ENCODE data around the gene DCST1.

DCST1 gene

DNA sequence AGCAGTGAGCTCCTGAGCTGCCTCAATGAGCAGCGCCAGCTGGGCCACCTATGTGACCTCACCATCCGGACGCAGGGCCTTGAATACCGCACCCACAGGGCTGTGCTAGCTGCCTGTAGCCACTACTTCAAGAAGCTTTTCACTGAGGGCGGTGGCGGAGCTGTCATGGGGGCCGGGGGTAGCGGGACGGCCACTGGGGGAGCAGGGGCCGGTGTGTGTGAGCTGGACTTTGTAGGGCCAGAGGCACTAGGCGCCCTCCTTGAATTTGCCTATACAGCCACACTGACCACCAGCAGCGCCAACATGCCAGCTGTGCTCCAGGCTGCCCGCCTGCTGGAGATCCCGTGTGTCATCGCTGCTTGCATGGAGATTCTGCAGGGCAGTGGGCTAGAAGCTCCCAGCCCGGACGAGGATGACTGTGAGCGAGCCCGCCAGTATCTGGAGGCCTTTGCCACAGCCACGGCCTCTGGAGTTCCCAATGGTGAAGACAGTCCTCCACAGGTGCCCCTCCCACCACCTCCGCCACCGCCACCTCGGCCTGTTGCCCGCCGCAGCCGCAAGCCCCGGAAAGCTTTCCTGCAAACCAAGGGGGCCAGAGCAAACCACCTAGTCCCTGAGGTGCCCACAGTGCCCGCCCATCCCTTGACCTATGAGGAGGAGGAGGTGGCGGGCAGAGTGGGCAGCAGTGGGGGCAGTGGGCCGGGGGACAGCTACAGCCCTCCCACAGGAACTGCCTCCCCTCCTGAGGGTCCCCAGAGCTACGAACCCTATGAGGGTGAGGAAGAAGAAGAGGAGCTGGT lies 18.7 kb upstream of the DCST1 start:
- no peak for DNase-seq

DNA sequence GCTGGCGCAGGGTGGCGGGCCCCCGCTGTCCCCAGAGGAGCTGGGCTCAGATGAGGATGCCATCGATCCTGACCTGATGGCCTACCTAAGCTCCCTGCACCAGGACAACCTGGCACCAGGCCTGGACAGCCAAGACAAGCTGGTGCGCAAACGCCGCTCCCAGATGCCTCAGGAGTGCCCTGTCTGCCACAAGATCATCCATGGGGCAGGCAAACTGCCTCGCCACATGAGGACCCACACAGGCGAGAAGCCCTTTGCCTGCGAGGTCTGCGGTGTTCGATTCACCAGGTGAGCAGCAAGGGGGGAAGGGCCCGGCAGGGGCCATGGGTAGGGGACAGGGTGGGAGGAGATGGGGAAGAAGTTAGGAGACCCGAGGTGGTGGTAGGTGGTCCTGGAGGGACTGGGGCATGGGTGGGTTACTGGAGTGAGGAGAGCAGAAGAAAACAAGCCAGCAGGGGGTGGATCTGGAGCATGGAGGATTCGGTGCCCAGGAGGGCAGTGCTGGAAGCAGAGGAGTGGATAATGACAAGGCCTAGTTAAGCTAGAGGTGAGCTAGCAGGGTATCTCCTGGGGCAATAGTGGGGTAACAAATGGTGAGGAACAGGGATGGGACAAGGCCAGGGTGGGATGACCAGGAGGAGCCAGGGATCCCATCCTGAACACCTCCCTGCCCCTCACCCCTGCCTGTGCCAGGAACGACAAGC lies 17.9 kb upstream of the DCST1 start:
- no peak for DNase-seq

DNA sequence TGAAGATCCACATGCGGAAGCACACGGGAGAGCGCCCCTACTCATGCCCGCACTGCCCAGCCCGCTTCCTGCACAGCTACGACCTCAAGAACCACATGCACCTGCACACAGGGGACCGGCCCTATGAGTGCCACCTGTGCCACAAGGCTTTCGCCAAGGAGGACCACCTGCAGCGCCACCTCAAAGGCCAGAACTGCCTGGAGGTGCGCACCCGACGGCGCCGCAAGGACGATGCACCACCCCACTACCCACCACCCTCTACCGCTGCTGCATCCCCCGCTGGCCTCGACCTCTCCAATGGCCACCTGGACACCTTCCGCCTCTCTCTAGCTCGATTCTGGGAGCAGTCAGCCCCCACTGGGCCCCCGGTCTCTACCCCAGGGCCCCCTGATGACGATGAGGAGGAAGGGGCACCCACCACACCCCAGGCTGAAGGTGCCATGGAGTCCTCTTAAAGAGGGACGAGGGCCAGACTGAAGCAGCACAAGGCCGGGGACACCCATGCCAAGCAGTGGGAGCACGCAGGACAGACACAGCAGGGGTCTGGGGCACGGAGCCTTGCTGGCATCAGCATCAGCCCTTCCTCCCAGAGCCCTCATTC lies 17.3 kb upstream of the DCST1 start:
- DNase-seq: peak; percentile 36

DNA sequence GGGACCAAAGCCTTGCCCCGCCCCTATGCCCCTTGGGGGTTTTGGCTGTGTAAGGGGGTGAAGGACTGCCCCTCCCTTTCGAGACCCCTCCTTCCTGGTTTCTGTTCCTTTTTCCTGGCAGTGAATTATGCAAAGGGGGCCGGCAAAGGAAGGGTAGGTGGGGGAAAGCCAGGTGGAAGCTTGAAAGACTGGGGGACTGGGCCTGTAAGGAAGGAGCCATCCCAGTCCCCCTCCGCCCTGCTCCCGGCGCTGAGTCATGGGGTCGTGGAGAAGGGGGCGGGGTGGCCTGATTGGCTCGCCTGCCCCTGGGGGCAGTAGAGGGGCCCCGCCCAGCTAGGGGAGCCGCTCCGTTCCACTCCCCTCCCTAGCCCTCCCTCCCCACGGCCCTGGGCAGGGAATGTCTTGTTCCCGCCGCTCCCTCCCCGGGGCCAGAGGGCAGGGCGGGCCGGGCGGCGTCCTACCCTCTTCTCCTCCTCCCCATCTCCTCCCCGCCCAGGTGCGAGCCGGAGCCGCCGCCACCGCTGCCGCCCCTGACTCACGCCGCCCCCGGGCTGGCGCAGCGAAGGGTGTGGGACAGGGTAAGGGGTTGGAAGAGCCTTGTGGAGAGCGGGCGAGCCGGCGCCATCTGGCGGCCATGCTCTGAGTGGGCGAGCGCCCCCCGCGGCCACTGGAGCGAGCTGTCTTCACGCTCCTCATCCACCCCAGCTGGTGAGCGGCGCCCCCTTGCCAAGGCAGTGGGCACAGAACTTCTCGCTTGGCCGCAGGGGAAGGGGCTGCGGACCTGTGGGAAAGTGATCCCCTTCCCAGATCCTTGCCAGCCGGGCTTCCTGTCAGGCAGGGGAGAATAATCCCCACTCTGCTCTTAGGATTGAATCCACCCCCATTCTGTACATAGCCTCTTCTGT lies 16.3 kb upstream of the DCST1 start:
- peak; percentile 95 for DNase-seq

DNA sequence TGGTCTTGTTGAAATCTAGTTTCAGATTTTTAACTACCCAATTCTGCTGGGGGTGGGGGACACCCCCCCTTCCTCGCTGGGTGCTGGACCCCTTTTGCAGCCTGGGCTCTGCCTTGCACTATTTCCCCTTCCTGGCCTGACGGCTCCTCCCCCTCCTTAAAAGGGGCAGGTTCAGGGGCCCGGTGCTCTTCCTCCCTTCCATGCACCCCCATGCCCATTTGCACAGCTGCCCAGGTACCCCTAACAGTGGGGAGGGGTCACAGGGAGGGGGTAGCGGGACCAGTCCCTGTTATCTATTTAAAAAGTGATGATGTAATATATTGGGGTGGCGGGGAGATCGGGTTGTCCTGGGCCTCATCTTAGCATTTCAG lies 15.7 kb upstream of the DCST1 start:
- peak; percentile 24 for DNase-seq

DNA sequence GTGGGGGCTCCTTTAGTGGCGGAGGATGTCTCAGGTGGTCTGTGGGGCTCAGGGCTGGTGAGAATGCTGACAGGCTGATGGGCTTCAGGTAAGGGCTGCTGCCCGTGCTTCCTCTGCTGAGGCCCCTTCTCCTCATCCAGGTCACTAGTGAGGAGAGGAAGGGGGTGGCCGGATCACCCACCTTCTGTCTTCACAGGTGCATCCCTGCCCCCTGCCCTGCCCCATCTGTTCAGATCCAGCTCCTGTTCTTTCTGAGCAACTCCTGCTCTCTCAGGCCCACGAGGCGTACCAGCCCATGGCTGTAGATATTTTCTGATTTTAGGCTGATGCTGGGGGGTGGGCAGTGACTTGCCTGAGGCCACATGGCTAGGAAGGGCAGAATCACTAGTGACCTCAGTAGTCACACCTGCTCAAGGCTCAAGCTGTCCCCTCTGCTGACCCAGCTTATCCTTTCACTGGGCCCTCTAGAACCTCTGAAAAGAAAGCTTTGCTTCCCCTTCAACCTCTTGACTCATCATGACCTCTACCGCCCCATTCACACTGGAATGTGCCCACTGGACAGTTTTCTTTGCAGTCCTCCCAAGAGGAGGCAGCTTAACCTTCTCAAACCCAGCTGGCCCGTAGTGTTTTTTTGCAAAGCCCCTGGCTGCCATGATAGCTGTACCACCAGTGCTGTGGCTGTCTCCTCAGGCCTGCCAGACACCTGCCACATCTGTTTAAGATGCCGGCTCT lies 14.8 kb upstream of the DCST1 start:
- no peak for DNase-seq

DNA sequence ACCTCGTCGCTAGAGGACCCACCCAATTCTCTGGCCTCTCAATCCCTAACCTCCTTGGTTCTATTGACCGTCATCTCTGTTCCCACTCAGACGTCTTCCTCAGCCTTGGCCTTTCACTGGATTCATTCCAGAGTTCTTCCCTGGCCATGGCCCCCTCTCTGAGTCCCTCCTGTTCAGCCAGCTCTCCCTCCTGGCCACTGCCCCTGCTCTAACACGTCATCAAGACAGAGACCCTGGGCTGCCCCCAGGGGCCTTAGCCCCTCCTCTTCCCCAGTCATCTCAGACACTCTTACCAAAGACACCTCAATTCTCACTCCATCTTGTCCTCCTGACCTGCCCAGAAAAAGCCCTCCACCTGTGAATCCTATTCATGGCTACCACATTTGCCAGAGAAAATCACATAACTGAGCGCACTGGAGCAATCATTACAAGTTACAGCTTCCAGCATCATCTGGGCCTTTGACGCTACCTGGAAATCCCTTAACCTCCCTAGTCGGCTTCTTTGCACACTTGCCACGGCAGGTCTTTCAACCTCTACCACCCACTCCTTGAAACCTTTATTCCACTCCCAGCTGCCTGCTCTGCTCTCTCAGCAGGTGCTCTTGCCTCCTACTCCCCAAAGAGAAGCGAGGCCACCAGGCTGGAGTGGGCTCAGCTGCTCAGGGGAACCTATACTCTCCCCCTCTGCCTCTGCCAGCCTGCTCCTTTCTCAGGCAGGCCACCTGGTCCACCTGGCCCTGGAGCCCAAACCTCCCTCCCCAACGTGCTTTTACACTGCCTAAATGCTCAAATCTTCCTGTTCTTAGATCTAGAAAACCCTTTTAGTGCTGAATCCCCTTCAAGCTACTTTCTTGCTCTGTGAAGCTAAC lies 14.0 kb upstream of the DCST1 start:
- no peak for DNase-seq

DNA sequence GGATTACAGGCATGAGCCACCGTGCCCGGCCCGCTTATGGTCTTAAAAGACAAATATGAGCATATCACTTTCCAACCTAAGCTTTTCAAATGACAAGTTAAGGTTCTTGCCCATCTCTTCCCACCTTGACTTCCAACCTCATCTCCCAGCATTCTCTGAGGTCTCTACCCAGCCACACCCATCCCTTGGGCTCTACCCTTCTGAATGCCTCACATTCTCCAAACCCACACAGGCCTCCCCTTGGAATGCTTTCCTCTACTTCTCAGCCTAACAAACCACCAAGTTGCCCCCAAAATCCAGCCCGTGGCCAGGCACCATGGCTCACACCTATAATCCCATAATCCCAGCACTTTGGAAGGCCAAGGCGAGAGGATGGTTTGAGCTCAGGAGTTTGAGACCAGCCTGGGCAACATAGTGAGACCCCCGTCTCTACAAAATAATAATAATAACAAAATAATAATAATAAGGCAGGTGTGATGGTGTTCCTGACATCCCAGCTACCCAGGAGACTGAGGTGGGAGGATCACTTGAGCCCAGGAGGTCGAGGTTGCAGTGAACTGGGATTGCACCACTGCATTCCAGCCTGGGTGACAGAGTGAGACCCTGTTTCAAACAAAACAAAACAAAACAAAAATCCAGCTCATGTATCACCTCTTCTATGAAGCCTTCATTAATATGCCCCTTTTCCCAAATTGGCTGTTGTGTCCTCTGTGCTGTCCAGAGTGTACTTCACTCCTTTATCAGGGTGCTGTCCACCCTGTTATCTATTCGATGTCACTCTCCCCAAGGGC lies 11.3 kb upstream of the DCST1 start:
- no peak for DNase-seq

DNA sequence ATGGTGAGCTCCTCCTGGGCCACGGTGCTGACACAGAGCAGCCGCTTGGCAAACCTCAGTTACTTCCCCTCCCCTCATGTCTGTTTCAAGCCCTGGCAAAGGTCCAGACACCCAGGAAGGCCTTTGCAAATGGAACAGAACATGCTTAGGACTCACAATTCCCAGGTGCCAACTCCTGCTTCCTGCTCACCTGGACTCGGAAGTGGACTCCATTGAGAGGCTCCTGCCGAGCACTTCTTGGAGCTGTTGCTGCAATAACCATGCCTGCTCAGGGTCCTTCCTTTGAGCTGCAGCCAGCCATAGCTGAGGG lies 10.7 kb upstream of the DCST1 start:
- DNase-seq: no peak

DNA sequence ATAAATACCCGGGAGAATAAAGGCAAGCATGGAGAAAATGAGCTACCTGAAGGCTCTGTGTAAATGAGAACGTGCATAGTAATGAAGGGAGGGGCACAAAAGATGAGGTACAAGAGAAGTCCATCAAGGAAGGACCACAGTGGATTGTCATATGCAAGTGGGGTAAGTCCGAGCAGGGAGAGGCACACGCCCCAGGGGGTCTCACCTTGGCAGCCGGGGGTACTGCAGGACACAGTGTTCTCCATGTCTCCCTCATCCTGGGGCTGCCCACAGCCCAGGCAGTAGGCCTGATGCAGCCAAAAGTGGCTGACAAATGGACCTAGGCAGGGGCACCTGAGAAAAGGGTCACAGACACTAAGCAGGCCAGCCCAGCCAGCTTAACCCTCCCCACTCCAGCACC lies 10.0 kb upstream of the DCST1 start:
- no peak for DNase-seq

DNA sequence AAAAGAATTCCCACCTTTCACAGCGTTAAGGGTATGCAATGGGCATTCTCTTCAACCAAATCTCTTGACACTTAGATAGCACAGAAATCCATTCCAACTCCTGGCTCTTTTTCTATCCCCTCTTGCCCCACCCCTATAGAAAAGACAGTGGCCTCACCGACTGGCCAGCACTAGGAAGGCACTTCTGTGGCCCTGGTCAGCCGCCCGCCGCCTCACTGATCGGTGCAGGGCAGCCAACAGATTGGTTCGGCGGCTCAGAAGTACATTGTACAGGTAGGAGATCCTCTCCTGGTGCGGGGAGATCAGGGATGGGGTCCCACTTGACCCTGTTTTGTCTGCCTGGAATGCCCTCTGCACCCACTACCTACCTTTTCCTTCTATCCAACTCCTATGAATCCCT lies 9.3 kb upstream of the DCST1 start:
- DNase-seq: no peak

DNA sequence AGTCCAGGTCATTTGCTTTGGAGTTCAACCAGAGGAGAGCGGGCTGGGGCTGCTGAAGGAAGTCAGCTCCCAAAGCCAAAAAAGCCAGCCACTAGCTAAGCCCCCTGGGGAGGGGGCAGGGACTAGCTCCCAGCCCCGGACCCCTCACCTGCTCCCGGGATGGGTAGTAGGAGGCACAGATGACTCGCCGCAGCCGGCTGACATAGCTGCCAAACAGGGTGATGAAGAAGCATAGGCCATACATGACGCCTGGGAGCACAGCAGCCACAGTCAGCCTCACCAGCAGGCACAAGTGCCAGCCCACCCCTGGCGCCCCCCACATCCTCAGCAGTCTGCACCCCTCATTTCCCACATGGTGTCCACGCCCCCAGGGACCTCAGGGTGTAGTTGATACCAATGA lies 7.5 kb upstream of the DCST1 start:
- no peak for DNase-seq

DNA sequence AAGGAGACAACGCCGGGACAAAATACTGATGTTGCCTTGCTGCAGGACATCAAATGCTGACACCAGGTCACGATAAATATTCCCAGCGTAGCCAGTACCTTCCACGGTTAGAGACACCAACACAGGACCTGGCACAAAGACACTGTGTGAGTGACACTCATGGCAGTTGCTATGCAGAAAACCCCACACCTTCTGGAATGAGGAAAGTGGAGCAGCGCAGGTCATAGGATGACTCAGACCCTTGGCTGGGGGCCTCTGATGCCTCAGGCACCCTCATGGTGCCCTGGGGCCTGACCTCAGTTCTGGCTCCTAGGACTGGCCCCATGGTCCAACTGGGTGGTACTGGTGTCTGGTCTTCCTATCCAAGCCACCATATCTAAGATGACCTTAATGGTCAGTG lies 7.0 kb upstream of the DCST1 start:
- no peak for DNase-seq

DNA sequence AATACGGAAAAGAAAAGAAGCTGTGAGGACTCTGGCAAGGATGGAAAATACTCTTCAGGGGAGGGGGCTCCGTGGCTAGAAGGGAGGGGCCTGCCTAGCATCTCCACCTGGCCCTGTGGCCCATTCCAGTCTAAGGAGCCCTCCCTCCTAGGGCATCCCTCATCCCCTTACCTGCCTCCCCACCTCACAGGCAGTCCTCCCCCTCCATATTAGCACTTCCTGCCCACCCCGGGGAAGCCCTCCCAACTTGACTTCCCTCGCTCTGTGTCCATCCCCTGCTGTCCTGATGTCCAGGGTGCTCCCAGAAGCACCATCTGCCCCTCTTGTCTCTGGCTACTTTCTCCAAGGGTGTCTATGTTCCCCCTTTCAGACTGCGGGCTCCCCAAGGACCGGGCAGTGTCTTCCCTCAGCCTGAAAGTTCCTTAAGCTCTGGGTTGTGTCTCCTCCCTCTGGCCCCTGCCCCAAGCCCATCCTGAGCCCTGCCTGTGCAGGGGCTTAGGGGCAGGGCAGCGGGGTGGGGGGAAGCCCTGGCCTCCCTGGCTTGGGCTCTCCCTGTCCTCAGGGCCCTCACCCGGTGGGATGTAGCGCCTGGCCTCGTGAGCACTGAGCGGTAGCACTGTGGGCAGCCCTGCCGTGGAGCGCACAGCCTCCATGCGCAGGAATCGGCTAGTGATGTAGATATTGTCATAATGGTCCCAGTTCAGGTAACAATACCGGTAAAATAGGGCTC lies 3.9 kb upstream of the DCST1 start:
- no peak for DNase-seq

DNA sequence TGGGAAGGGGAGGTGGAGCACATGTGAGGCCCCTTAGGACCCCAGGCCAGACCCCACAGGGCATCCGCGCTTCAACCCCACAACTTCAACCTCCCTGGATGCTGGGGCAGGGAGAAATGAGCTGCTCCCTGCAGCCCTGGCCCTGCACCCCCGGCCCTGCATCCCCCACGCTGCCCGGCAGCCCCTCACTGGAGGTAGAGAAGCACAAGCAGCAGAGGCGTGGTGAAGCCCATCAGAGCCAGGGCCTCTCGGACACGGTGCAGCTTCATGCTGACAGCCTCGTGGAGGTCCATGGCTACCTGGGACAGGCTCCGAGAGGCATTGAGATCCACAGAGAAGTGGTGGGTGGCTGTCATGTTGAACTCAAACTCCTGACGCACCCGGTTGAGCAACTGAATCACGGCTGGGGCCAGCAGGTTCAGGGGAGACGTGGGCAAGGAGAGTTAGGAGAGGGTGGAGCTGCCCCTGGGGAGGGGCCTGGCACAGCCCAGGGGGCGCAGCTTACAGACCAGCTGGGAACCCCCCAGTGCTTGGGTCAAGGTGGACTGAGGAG lies 3.3 kb upstream of the DCST1 start:
- DNase-seq: no peak

DNA sequence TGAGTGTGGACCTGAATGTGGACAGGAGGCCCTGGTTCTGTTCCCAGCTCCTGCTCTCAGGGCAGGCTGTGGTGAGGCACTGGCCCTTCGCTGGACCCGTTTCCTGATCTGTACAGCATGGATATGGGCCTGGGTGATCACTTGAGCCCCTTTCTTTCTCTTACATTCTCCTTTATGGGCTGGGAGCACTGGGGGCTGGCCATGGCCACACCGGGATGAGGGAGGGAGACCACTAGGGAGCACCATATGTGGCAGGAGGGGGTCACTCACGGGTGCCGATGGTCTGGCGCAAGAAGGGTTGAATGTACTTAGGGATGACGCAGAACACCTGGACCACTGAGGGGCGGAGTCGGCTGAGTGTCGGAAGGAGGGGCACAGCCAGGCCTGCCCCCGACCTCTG lies 2.7 kb upstream of the DCST1 start:
- DNase-seq: no peak

DNA sequence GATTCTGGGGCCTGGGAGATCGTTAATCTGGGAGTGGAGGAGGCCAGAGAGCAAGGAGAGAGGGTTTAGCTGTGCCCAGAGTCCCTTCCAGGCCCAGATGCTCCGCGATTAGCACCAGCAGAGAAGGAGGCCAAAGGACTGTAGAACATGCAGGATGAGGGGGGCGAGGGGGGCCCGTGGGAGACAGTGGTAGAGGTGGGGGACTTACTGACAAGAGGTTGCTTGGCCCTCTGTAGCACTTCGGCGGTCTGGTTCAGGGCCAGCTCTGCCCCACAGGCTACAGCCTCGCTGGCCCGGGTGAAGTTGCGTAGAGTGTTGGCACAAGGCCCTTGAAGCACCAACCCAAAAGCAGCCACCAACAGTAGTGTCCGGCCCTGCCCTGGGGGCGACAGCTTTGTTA lies 738 bp upstream of the DCST1 start:
- no peak for DNase-seq

DNA sequence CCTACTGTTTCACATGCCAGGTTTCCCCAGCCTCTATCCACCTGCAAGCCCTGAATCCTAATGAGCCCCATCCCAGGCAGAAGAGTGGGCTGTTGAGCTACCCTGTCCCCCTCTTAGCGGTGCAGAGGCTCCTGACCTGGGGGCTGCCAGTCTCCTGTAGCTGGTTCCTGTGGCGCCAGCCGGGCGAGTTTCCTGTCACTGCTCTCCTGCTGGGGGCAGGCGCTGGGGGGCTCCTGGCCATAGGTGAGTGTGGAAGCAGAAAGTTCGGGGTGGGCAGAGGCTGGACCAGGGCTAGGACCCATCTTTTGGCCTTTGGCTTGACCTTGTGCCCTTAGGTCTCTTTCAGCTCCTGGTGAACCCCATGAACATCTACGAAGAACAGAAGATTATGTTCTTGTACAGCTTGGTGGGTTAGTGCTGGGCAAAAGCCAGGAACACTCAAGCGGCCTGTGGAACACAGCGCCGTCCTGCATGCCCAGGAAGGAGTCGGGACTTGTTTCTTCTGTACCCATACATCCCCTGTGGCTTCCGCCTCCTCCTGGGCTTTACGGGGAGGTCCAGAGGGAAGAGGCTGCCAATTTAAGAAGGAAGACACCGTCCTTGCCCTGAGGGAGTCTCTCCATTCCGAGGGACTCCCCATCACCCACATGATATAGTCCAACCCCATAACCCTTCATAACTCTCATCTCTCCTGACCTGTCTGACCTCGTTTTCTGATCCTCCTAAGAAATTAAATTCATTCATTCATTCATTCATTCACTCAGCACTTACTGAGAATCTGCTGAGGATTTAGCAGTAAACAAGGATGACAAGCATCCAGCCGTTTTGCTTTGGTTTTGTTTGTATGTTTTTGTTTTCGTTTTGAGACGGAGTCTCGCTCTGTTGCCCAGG lies 939 bp downstream of the DCST1 start:
- DNase-seq: no peak

DNA sequence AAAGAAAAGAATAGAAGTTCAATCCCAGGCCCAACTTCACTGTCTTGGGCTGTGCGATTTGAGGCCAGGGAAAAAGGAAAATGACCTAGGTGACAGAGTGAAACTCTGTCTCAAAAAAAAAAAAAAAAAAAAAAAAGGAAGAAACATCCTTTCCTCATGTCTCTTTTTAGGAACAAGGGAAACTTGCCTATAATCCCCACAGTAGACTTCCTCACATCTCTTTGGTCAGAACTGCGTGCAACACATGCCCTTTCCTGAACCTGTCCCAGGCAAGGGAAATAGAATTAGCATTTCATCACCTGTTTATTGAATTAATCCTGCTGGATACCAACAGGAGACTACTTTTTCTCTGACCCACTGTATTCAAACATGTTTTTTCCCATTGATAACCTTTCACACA lies 2.3 kb downstream of the DCST1 start:
- no peak for DNase-seq

All from stimulated activated CD4-positive, alpha-beta T cell treated with anti-CD3 and anti-CD28 coated beads, Interleukin-15, amount 100 ng/mL, for 24 hours (primary cell).